Adrenal gland (tissue), 12 donors: ENCODE data around the gene PRR33. TPM values are rescaled to one million over a fixed set of nuclear protein-coding genes. Genes with fewer than 3 reads are reported as not detected.

Source experiments
- DNase-seq, 7 donors: peaks; one replicate each; pipeline ENCODE4 v3.0.0-alpha.2; 2019 to 2020
- H3K27ac ChIP-seq, 5 donors: fragments of 200-600 bp; sonication (generic) in 4 of 5; 1 replicate in 3 of 5; 2 replicates in 2 of 5; pipeline versions ENCODE4 v1.5.1 to v1.8.0; 2016 to 2020; ENCODE audit warnings: mild to moderate bottlenecking in 1 of 5
- H3K27me3 ChIP-seq: fragments of 200-600 bp; 2 replicates; pipeline ENCODE4 v1.8.0; 2021
- H3K36me3 ChIP-seq, 2 donors: fragments of 200-600 bp; replicated peaks in 1 of 2; 1 replicate in 1 of 2; 2 replicates in 1 of 2; pipeline versions ENCODE4 v1.5.1 to v1.8.0; 2018 to 2022
- H3K4me1 ChIP-seq, 2 donors: fragments of 200-600 bp; replicated peaks in 1 of 2; 1 replicate in 1 of 2; 2 replicates in 1 of 2; pipeline versions ENCODE4 v1.5.1 to v1.8.0; 2018 to 2021
- H3K4me3 ChIP-seq, 4 donors: fragments of 200-600 bp; sonication (generic) in 3 of 4; one replicate each; pipeline ENCODE4 v1.5.1; 2016 to 2018
- H3K9me3 ChIP-seq, 3 donors: fragments of 200-600 bp; sonication (generic) in 1 of 3; replicated peaks in 1 of 3; 1 replicate in 2 of 3; 2 replicates in 1 of 3; pipeline versions ENCODE4 v1.5.1 to v1.8.0; 2016 to 2021
- CTCF ChIP-seq, 6 experiments: fragments of 450-650 bp in 4 of 6; fragments of 200-600 bp in 2 of 6; sonication (generic) in 1 of 6; IDR thresholded peaks; 1 replicate in 5 of 6; 2 replicates in 1 of 6; pipeline versions ENCODE4 v1.5.1 to v1.8.0; 2016 to 2021; ENCODE audit warnings: antibody characterized with exemption in 6 of 6, mild to moderate bottlenecking in 2 of 6, moderate library complexity in 1 of 6
- POLR2A ChIP-seq, 2 donors: fragments of 450-650 bp; IDR thresholded peaks; one replicate each; pipeline ENCODE4 v1.6.1; 2017; ENCODE audit warnings: antibody characterized with exemption in 2 of 2, mild to moderate bottlenecking in 2 of 2, moderate library complexity in 1 of 2
- WGBS, 4 donors: extraction: QIAGEN DNeasy Blood & Tissue Kit in 2 of 4; methylation state at CpG; one replicate each; pipeline versions ENCODE4 v1.1.5 to v1.1.7; 2013 to 2017; 5-methylcytosine and 5-hydroxymethylcytosine counted together
- intact Hi-C, 2 donors: fragments of 100-400 bp; cut with DNase I; formaldehyde crosslinking; loops; one replicate each; pipeline versions ENCODE4 v1.14.1 to v1.15.0; 2022 to 2023
- polyA plus RNA-seq, 3 donors: library from polyadenylated mRNA; stranded (reverse); fragments of 200-250 nt in 2 of 3; fragments of 350-450 nt in 1 of 3; fragmentation: Illumina TruSeq in 1 of 3; extraction: RNeasy Lipid Tissue Mini Kit (QIAGEN cat#74804) in 1 of 3; gene quantifications; one replicate each; pipeline ENCODE4 v1.2.3, GENCODE V29; 2013 to 2014
- total RNA-seq, 9 donors: library from RNA; depleted of rRNA in 4 of 9; stranded (reverse); fragments of >200 nt in 4 of 9; fragments of 120-200 nt in 1 of 9; fragmentation: NEBNext Ultra II Directional in 1 of 9; extraction: Animal tissue kit (Norgen Biotek cat#: 25700) in 1 of 9; gene quantifications; one replicate each; pipeline versions ENCODE4 v1.1.0 to v1.2.4, GENCODE V29; 2013 to 2023
- donor health status: healthy with polysubstance abuse.
- donor health status: Bipolar disorder and iron deficiency.
- donor health status: DM: yes; HTN: yes; CAD: no.
- donor health status: DM: no; HTN: no; CAD: no.
- donor health status: DM: no; HTN: no; CAD: no.
- donor health status: DM: yes; HTN: yes; CAD: no.

PRR33 gene
- total and polyA plus RNA-seq, 12 donors, result 0.07 to 2.3 (median 0.25) TPM; not detected in 6

GRCh38 chr11:1926156-1927025, 34.7 kb upstream of the PRR33 start:
- 87 to 90% (median 88%) methylated on average over 23 to 41 of the region's 41 CpGs for WGBS, 4 donors
- peak in 2 of 7 donors; percentile 7 to 15 for DNase-seq
- Histone ChIP-seq H3K27ac (peak overlapping the region in 1 of 5 donors; percentile 69), H3K4me1 (no peaks in the 10 kb centered on the region), H3K36me3 (no peaks in the 10 kb centered on the region), H3K27me3 (no peaks in the 10 kb centered on the region), H3K9me3 (no peaks in the 10 kb centered on the region), H3K4me3 (no peak overlapping the region)
- no peak for TF ChIP-seq CTCF (IDR thresholded peaks at IDR 0.05)
- TF ChIP-seq POLR2A (IDR thresholded peaks at IDR 0.05), result no peak
- intact Hi-C loops, result no loop called here

- intact Hi-C loops, result no loop called here
- DNase-seq, result no peak
- TF ChIP-seq POLR2A (IDR thresholded peaks at IDR 0.05) (no peak), CTCF (IDR thresholded peaks at IDR 0.05) (no peak)
- Histone ChIP-seq H3K4me3 (no peak overlapping the region), H3K27ac (no peak overlapping the region), H3K27me3 (no peaks in the 10 kb centered on the region), H3K9me3 (no peaks in the 10 kb centered on the region), H3K4me1 (no peaks in the 10 kb centered on the region), H3K36me3 (no peaks in the 10 kb centered on the region)
- 84 to 93% (median 86%) methylated on average over 6 to 23 of the region's 23 CpGs for WGBS, 4 donors
Observed at GRCh38 chr11:1925373-1926155, 33.9 kb upstream of the PRR33 start.

GRCh38 chr11:1924646-1925372, 33.1 kb upstream of the PRR33 start:
- intact Hi-C loops, result loop anchor here in 1 of 2 donors (5.0 kb wide), 2 partner anchors 88 to 233 kb away; partner anchors contain the start of gene TNNI2
- no peaks in the 10 kb centered on the region for H3K9me3 ChIP-seq
- no peak overlapping the region for H3K27ac ChIP-seq
- WGBS, 4 donors, result 81 to 90% (median 85%) methylated on average over 10 to 21 of the region's 21 CpGs
- H3K27me3 ChIP-seq, result no peaks in the 10 kb centered on the region
- no peak for DNase-seq
- TF ChIP-seq POLR2A (IDR thresholded peaks at IDR 0.05), result no peak
- TF ChIP-seq CTCF (IDR thresholded peaks at IDR 0.05), result no peak
- H3K36me3 ChIP-seq, result no peaks in the 10 kb centered on the region
- H3K4me3 ChIP-seq, result no peak overlapping the region
- H3K4me1 ChIP-seq, result no peaks in the 10 kb centered on the region
